Suprapubic skin (tissue), 3 donors: Measurements from ENCODE around the gene ALDH3A2.

Experiments
- CTCF ChIP-seq, 2 donors: fragments of 200-600 bp in 1 of 2; fragments of 450-650 bp in 1 of 2; sonication (generic) in 1 of 2; IDR thresholded peaks; one replicate each; pipeline ENCODE4 v1.5.1; 2016 to 2019; ENCODE audit warnings: antibody characterized with exemption in 2 of 2, mild to moderate bottlenecking in 1 of 2, moderate library complexity in 1 of 2
- POLR2AphosphoS5 ChIP-seq, 3 donors: sonication (generic); formaldehyde crosslinking; IDR thresholded peaks; one replicate each; pipeline ENCODE4 v1.6.1; 2017; ENCODE audit warnings: antibody characterized with exemption in 3 of 3

- no peak for TF ChIP-seq CTCF (IDR thresholded peaks at IDR 0.05)
- TF ChIP-seq POLR2AphosphoS5 (IDR thresholded peaks at IDR 0.05), result no peak
Observed at GRCh38 chr17:19724501-19725420, 76.2 kb downstream of the ALDH3A2 start.
